Prostate gland (tissue), 2 donors: ENCODE data around the gene RANBP9. TPM values are rescaled to one million over a fixed set of nuclear protein-coding genes. Genes with fewer than 3 reads are reported as not detected.

Experiments
- DNase-seq: peaks from one replicate; pipeline ENCODE4 v3.0.0-alpha.2; 2019; ENCODE audit warnings: low spot score
- H3K27ac ChIP-seq, 2 donors: fragments of 200-600 bp; sonication (generic); 2 replicates each; pipeline ENCODE4 v1.5.1; 2017 to 2019
- H3K27me3 ChIP-seq: fragments of 200-600 bp; sonication (generic); replicated peaks from 2 replicates; pipeline ENCODE4 v1.5.1; 2019; ENCODE audit not compliant: insufficient read depth
- H3K36me3 ChIP-seq, 2 donors: fragments of 200-600 bp; sonication (generic); 1 replicate in 1 of 2; 2 replicates in 1 of 2; pipeline versions ENCODE4 v1.5.1 to v1.8.1; 2017 to 2019
- H3K4me1 ChIP-seq: fragments of 200-600 bp; sonication (generic); replicated peaks from 2 replicates; pipeline ENCODE4 v1.5.1; 2019
- H3K4me3 ChIP-seq, 2 donors: fragments of 200-600 bp; sonication (generic); 2 replicates each; pipeline ENCODE4 v1.5.1; 2017 to 2019
- H3K9me3 ChIP-seq: fragments of 200-600 bp; sonication (generic); 2 replicates; pipeline ENCODE4 v1.5.1; 2017
- POLR2A ChIP-seq: fragments of 450-650 bp; IDR thresholded peaks from one replicate; pipeline ENCODE4 v1.6.1; 2016; ENCODE audit warnings: antibody characterized with exemption, mild to moderate bottlenecking
- POLR2AphosphoS5 ChIP-seq: sonication (generic); formaldehyde crosslinking; IDR thresholded peaks from one replicate; pipeline ENCODE4 v1.6.1; 2017; ENCODE audit warnings: antibody characterized with exemption
- WGBS: methylation state at CpG from one replicate; pipeline ENCODE4 v1.1.5; 2018; 5-methylcytosine and 5-hydroxymethylcytosine counted together
- intact Hi-C: fragments of 100-400 bp; cut with DNase I; formaldehyde crosslinking; loops from one replicate; pipeline ENCODE4 v1.14.2; 2022
- total RNA-seq, 2 donors: library from RNA; depleted of rRNA; stranded (reverse); fragments of >200 nt; gene quantifications; one replicate each; pipeline ENCODE4 v1.1.0, GENCODE V29; 2016
- TF ChIP-seq, protein P1 (sequence below), 4 experiments: fragments of 200-600 bp in 2 of 4; fragments of 450-650 bp in 2 of 4; sonication (generic) in 2 of 4; IDR thresholded peaks; 1 replicate in 3 of 4; 2 replicates in 1 of 4; pipeline ENCODE4 v1.5.1; 2016 to 2019; ENCODE audit warnings: antibody characterized with exemption in 4 of 4, mild to moderate bottlenecking in 2 of 4, moderate library complexity in 2 of 4

The RANBP9 gene
- total RNA-seq, 2 donors from 2014 or later = 37.8 to 59.0 TPM

DNA sequence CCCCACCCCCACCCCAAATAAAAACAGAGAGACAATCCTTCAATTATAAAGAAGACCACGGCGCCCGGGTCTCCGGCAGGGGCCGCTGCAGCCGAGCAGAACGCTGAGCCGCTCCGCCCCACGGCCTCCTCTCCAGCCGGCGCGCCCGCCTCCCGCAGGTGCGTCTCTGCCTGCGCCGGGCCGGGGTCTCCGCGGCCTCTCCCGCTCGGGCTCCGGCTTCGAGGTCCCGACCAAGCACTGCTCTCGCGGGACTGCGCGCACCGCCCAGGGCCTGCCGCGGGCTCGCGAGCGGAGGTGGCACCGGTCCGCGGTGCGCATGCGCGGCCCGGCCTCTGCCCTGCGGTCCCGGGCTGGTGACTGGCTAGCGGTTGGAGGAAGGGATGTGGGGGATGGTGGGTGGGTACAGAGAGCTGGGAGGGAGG is 137.5 kb downstream of the RANBP9 start:
- H3K4me1 ChIP-seq = no peaks in the 10 kb centered on the region
- peak; percentile 94 for DNase-seq
- peak overlapping the region; percentile 93 for H3K4me3 ChIP-seq
- no peaks in the 10 kb centered on the region for H3K27me3 ChIP-seq
- TF ChIP-seq, protein P1, sequence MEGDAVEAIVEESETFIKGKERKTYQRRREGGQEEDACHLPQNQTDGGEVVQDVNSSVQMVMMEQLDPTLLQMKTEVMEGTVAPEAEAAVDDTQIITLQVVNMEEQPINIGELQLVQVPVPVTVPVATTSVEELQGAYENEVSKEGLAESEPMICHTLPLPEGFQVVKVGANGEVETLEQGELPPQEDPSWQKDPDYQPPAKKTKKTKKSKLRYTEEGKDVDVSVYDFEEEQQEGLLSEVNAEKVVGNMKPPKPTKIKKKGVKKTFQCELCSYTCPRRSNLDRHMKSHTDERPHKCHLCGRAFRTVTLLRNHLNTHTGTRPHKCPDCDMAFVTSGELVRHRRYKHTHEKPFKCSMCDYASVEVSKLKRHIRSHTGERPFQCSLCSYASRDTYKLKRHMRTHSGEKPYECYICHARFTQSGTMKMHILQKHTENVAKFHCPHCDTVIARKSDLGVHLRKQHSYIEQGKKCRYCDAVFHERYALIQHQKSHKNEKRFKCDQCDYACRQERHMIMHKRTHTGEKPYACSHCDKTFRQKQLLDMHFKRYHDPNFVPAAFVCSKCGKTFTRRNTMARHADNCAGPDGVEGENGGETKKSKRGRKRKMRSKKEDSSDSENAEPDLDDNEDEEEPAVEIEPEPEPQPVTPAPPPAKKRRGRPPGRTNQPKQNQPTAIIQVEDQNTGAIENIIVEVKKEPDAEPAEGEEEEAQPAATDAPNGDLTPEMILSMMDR (IDR thresholded peaks at IDR 0.05) = peak; percentile 45 to 76 (median 57)
- TF ChIP-seq POLR2A (no peak), POLR2AphosphoS5 (no peak)
- no peaks in the 10 kb centered on the region for H3K9me3 ChIP-seq
- peak overlapping the region; percentile 97 to 98 for H3K27ac ChIP-seq
- intact Hi-C loops = loop anchor here (5.0 kb wide), 1 partner anchor 87 kb away; the partner anchor contains the start of gene GFOD1
- WGBS = under 1% methylated on average over 44 of the region's 46 CpGs
- H3K36me3 ChIP-seq = no peaks in the 10 kb centered on the region

DNA sequence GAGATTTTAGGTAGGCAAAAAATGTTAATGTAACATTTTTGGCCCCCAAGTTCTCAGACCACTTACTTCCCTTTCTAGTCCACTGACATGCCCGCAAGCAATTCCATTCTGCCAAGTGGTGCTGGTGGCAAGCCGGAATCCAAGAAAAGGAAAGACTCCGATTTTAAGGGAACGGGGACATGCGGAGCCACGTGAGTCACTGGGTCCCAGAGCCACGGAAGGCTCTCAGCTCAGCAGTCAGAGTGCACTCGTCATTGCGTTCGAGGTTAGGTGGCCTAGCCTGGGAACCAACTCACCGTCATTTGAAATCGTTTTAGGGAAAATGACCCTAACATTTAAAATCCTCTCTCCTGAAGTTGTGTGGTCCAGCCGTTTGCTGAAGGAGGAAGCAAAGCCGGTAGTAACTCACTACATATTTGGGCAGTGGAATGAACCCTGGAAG is 137.9 kb downstream of the RANBP9 start:
- intact Hi-C loops = loop anchor here (5.0 kb wide), 1 partner anchor 86 kb away; the partner anchor contains the start of gene GFOD1
- Histone ChIP-seq H3K9me3 (no peaks in the 10 kb centered on the region), H3K36me3 (no peaks in the 10 kb centered on the region), H3K27ac (peak overlapping the region; percentile 97 to 98), H3K4me3 (peak overlapping the region; percentile 93), H3K27me3 (no peaks in the 10 kb centered on the region), H3K4me1 (no peaks in the 10 kb centered on the region)
- DNase-seq = peak; percentile 13
- WGBS = 3% methylated on average over 14 of the region's 14 CpGs
- TF ChIP-seq POLR2A (no peak), POLR2AphosphoS5 (no peak)
- TF ChIP-seq, protein P1 (IDR thresholded peaks at IDR 0.05) = no peak

DNA sequence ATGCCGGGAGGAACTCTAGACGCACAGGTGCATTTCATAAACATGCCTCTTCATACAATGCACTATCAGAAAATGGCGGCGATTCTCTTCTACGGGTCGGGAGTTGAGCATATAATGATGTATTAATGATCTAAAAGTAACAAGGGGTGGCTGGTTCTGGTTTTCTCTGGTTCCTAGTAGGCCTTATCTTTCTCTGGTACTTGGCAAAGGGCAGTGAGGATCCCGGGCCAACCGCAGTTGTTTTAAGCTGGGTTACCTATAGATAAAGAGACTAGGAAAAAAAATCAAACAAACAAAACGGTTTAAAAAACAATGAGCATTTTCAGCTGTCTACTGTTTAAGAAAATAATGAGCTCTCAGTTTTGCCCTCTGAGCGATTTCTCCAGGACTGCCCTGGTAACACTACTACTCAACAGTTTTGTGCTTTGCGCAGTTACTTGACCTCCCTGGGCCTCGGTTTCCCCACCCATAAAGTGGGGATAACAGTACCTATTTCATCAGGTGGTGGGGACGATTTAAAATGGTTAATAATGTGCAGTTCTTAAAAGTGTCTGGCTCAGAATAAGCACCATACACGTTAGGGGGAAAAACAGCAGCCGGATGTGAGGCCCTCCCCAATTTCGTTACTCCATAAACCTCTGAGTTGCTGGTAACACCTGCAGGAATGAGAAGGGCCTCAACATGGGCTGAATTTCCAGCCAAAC is 138.5 kb downstream of the RANBP9 start:
- no peak for DNase-seq
- intact Hi-C loops = loop anchor here (5.0 kb wide), 1 partner anchor 86 kb away; the partner anchor contains the start of gene GFOD1
- peak overlapping the region; percentile 97 to 98 for H3K27ac ChIP-seq
- H3K27me3 ChIP-seq = no peaks in the 10 kb centered on the region
- H3K36me3 ChIP-seq = no peaks in the 10 kb centered on the region
- peak overlapping the region; percentile 93 for H3K4me3 ChIP-seq
- H3K4me1 ChIP-seq = no peaks in the 10 kb centered on the region
- no peaks in the 10 kb centered on the region for H3K9me3 ChIP-seq
- WGBS = 85% methylated on average over 16 of the region's 16 CpGs
- no peak for TF ChIP-seq POLR2A

DNA sequence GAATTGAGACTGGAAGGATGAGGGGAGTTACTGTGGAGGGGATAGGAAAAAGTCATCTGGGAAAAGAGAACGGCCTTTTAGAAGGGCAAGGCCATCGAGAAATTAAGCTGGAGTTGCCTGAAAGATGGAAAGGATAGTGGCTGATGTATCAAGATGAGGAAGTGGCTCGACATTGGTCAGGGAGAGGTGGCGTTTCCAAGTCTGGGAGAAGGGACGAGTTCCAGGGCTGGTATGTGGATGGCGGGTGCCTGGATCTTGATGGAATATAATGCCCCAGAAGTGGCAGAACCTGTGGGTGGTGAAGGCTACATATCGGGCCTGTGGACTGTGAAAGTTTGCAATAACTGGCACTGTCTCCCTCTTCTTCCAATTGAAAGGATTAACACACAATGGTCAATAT is 139.4 kb downstream of the RANBP9 start:
- TF ChIP-seq POLR2A = no peak
- TF ChIP-seq, protein P1 (IDR thresholded peaks at IDR 0.05) = no peak
- TF ChIP-seq POLR2AphosphoS5 = no peak
- whole genome bisulfite sequencing = 84% methylated on average over 7 of the region's 7 CpGs
- intact Hi-C loops = loop anchor here (5.0 kb wide), 1 partner anchor 85 kb away; the partner anchor contains the start of gene GFOD1
- Histone ChIP-seq H3K9me3 (no peaks in the 10 kb centered on the region), H3K4me1 (no peaks in the 10 kb centered on the region), H3K27me3 (no peaks in the 10 kb centered on the region), H3K36me3 (no peaks in the 10 kb centered on the region), H3K4me3 (no peak overlapping the region), H3K27ac (no peak overlapping the region)
- DNase-seq = no peak

Other genes with a start within 250 kb of the RANBP9 start
- 10 to 100 TPM in 1 of 2 donors, 1 to 10 TPM in 1; 10.0 to 12.2 TPM for gene GFOD1, start 224.2 kb downstream of the RANBP9 start, total RNA-seq
- 10 to 100 TPM in 1 of 2 donors, 1 to 10 TPM in 1; 9.1 to 11.5 TPM for gene SIRT5, start 137.2 kb downstream of the RANBP9 start, total RNA-seq
- gene NOL7, start 96.5 kb downstream of the RANBP9 start, total RNA-seq = 100 to 1,000 TPM in 1 of 2 donors, 10 to 100 TPM in 1; 68.3 to 108 TPM
- 10 to 100 TPM; 13.7 to 16.8 TPM for gene MCUR1, start 102.7 kb upstream of the RANBP9 start, total RNA-seq
- gene RNF182, start 213.1 kb upstream of the RANBP9 start, total RNA-seq = 1 to 10 TPM in 1 of 2 donors, not detected in 1; 3.2 TPM